HepG2 (cell line): ENCODE data around the gene SOS2. TPM values are rescaled to one million over a fixed set of nuclear protein-coding genes. Genes with fewer than 3 reads are reported as not detected.

Source experiments
- ATAD3A ChIP-seq: sonication (generic); formaldehyde crosslinking; IDR thresholded peaks from 2 replicates; pipeline ENCODE4 v1.4.0; 2020; ENCODE audit warnings: missing genetic modification reagents
- E2F2 ChIP-seq: sonication (generic); formaldehyde crosslinking; IDR thresholded peaks from 2 replicates; pipeline ENCODE4 v1.4.0; 2020; ENCODE audit warnings: missing genetic modification reagents, borderline replicate concordance
- GZF1 ChIP-seq: sonication (generic); formaldehyde crosslinking; IDR thresholded peaks from 2 replicates; pipeline ENCODE4 v1.5.1; 2020; ENCODE audit warnings: mild to moderate bottlenecking, missing genetic modification reagents
- KAT8 ChIP-seq: IDR thresholded peaks from 2 replicates; pipeline ENCODE4 v1.6.1; 2016; ENCODE audit warnings: missing genetic modification reagents, missing compliant biosample characterization
- KDM5B ChIP-seq: sonication (generic); formaldehyde crosslinking; IDR thresholded peaks from 2 replicates; pipeline ENCODE4 v1.4.0; 2020; ENCODE audit warnings: missing genetic modification reagents, mild to moderate bottlenecking, borderline replicate concordance
- PRDM4 ChIP-seq: sonication (generic); formaldehyde crosslinking; IDR thresholded peaks from 2 replicates; pipeline ENCODE4 v1.9.0; 2021; ENCODE audit warnings: missing genetic modification reagents, borderline replicate concordance
- SNAPC4 ChIP-seq: sonication (generic); formaldehyde crosslinking; IDR thresholded peaks from 2 replicates; pipeline ENCODE4 v1.4.0; 2020; ENCODE audit warnings: mild to moderate bottlenecking, missing genetic modification reagents
- STAT6 ChIP-seq: sonication (generic); formaldehyde crosslinking; IDR thresholded peaks from 2 replicates; pipeline ENCODE4 v1.4.0; 2020; ENCODE audit warnings: missing genetic modification reagents, mild to moderate bottlenecking, borderline replicate concordance
- TFDP1 ChIP-seq: IDR thresholded peaks from 2 replicates; pipeline ENCODE4 v1.6.1; 2016; ENCODE audit warnings: missing compliant biosample characterization, missing genetic modification reagents, borderline replicate concordance
- THYN1 ChIP-seq: sonication (generic); formaldehyde crosslinking; IDR thresholded peaks from 2 replicates; pipeline ENCODE4 v1.8.1; 2023; ENCODE audit warnings: low read depth, mild to moderate bottlenecking, moderate library complexity, missing genetic modification reagents, borderline replicate concordance
- ZNF10 ChIP-seq: sonication (generic); formaldehyde crosslinking; IDR thresholded peaks from 2 replicates; pipeline ENCODE4 v1.4.0; 2020; ENCODE audit warnings: mild to moderate bottlenecking, low read depth, missing genetic modification reagents, borderline replicate concordance
- ZNF737 ChIP-seq: sonication (generic); formaldehyde crosslinking; IDR thresholded peaks from 2 replicates; pipeline ENCODE4 v1.5.0; 2020; ENCODE audit warnings: missing genetic modification reagents, mild to moderate bottlenecking, borderline replicate concordance
- ZNF816 ChIP-seq: sonication (generic); formaldehyde crosslinking; IDR thresholded peaks from 2 replicates; pipeline ENCODE4 v1.8.0; 2022; ENCODE audit warnings: missing genetic modification reagents, mild to moderate bottlenecking, borderline replicate concordance
- polyA plus RNA-seq, 8 experiments: library from polyadenylated mRNA; depleted of rRNA in 3 of 8; stranded (reverse) in 7 of 8; unstranded in 1 of 8; fragments of >200 nt; fragmentation: Illumina TruSeq in 4 of 8; extraction: Trizol in 4 of 8; gene quantifications; 2 replicates each; pipeline versions ENCODE4 v1.2.1 to v1.2.3, GENCODE V29; 2011 to 2016; ENCODE audit warnings: low read depth in 4 of 8, missing spikeins in 1 of 8, mixed read lengths in 1 of 8; ENCODE audit not compliant: insufficient read depth in 1 of 8
- total RNA-seq, 5 experiments: library from RNA; depleted of rRNA; stranded (reverse); fragments of >200 nt; fragmentation: Illumina TruSeq; extraction: Trizol; gene quantifications; 2 replicates each; pipeline ENCODE4 v1.2.3, GENCODE V29; 2016; ENCODE audit warnings: low read depth in 1 of 5

SOS2 gene
- total and polyA plus RNA-seq, 2 of the 13 experiments (the other 11 are each of a cell fraction or from before 2014, with no cell fraction given) = 9.3 to 12.1 TPM

GRCh38 chr14:50116181-50116956, 115.0 kb downstream of the SOS2 start, which contains the start of gene VCPKMT (continued):
- TF ChIP-seq SNAPC4 (CRISPR knock-in tag) (no peak), ZNF10 (CRISPR knock-in tag) (no peak), STAT6 (no peak), E2F2 (CRISPR knock-in tag) (peak; percentile 74; the same call in 1 of the 2 replicates), PRDM4 (CRISPR knock-in tag) (no peak), TFDP1 (peak; percentile 94; the same call in 1 of the 2 replicates), ZNF737 (CRISPR knock-in tag) (no peak), THYN1 (CRISPR knock-in tag) (no peak), ZNF816 (peak; percentile 67; the same call in 1 of the 2 replicates), ATAD3A (no peak), KAT8 (CRISPR knock-in tag) (peak; percentile 97), GZF1 (peak; percentile 68; the same call in 1 of the 2 replicates), KDM5B (CRISPR knock-in tag) (peak; percentile 82; the same call in 1 of the 2 replicates)
